ENCODE measurements around the gene MAPKBP1.
"Not testable (repeated sequence)": the region's sequence is repeated elsewhere in the genome, so short reads cannot be mapped to it uniquely, and the experiment has no call there.

Gene MAPKBP1

GRCh38 chr15:41827880-41828806, 53.9 kb downstream of the MAPKBP1 start, which contains the start of gene JMJD7:
TSS of gene JMJD7 (plus strand) at chr15:41828092. CDS start at chr15:41828125, 33 bp downstream.
- peak; percentile 100 for DNase-seq (ENCODE audit: low spot score)

GRCh38 chr15:41828807-41829141, 54.5 kb downstream of the MAPKBP1 start:
- no peak for DNase-seq (ENCODE audit: low spot score)

- DNase-seq (ENCODE audit: low spot score), result no peak
These were observed 55.8 kb downstream of the MAPKBP1 start for GRCh38 chr15:41829959-41830646.

- not testable (repeated sequence) for DNase-seq (ENCODE audit: low spot score)
These were observed 57.0 kb downstream of the MAPKBP1 start for GRCh38 chr15:41831291-41831690.

GRCh38 chr15:41832208-41832607, 57.9 kb downstream of the MAPKBP1 start:
- DNase-seq (ENCODE audit: low spot score), result no peak

- peak; percentile 45 for DNase-seq (ENCODE audit: low spot score)
These were observed 58.6 kb downstream of the MAPKBP1 start for GRCh38 chr15:41832875-41833274.

GRCh38 chr15:41834096-41834495, 59.8 kb downstream of the MAPKBP1 start:
- no peak for DNase-seq (ENCODE audit: low spot score)

- no peak for DNase-seq (ENCODE audit: low spot score)
These were observed 61.8 kb downstream of the MAPKBP1 start for GRCh38 chr15:41836073-41836472.

- no peak for DNase-seq (ENCODE audit: low spot score)
These were observed 62.6 kb downstream of the MAPKBP1 start for GRCh38 chr15:41836713-41837454.

- DNase-seq (ENCODE audit: low spot score), result peak; percentile 41
These were observed 64.2 kb downstream of the MAPKBP1 start, which contains the start of gene PLA2G4B for GRCh38 chr15:41838400-41838897. TSS of gene PLA2G4B (plus strand) at chr15:41838847. CDS start at chr15:41838914, 67 bp downstream.

GRCh38 chr15:41839781-41840491, 65.7 kb downstream of the MAPKBP1 start:
- DNase-seq (ENCODE audit: low spot score), result no peak

GRCh38 chr15:41840673-41841072, 66.4 kb downstream of the MAPKBP1 start:
- DNase-seq (ENCODE audit: low spot score), result no peak

- no peak for DNase-seq (ENCODE audit: low spot score)
These were observed 66.8 kb downstream of the MAPKBP1 start for GRCh38 chr15:41841131-41841530.

- DNase-seq (ENCODE audit: low spot score), result no peak
These were observed 67.9 kb downstream of the MAPKBP1 start for GRCh38 chr15:41842229-41842628.

GRCh38 chr15:41843571-41843970, 69.3 kb downstream of the MAPKBP1 start:
- no peak for DNase-seq (ENCODE audit: low spot score)

GRCh38 chr15:41844814-41845213, 70.5 kb downstream of the MAPKBP1 start:
- no peak for DNase-seq (ENCODE audit: low spot score)

- no peak for DNase-seq (ENCODE audit: low spot score)
These were observed 72.9 kb downstream of the MAPKBP1 start for GRCh38 chr15:41847206-41847605.

- DNase-seq (ENCODE audit: low spot score), result no peak
These were observed 73.7 kb downstream of the MAPKBP1 start for GRCh38 chr15:41847981-41848380.

- DNase-seq (ENCODE audit: low spot score), result no peak
These were observed 74.3 kb downstream of the MAPKBP1 start for GRCh38 chr15:41848631-41849030.

- no peak for DNase-seq (ENCODE audit: low spot score)
These were observed 74.9 kb downstream of the MAPKBP1 start for GRCh38 chr15:41849204-41849603.

- DNase-seq (ENCODE audit: low spot score), result no peak
These were observed 75.6 kb downstream of the MAPKBP1 start for GRCh38 chr15:41849861-41850260.

Data from iPS-NIHi11 (cell line).